ENCODE results near the gene ACTA2.

ACTA2 gene

GRCh38 chr10:88996927-88997326 is 44.4 kb upstream of the ACTA2 start:
- Histone ChIP-seq H4K8ac (ENCODE audit: low read depth, low read length) (no peak overlapping the region), H2BK5ac (ENCODE audit: low read length) (no peak overlapping the region), H3K79me1 (ENCODE audit: low read depth, low read length) (no peaks in the 10 kb centered on the region), H2BK12ac (ENCODE audit: low read length) (no peak overlapping the region), H2AK5ac (ENCODE audit: low read depth, low read length) (no peak overlapping the region), H2BK15ac (ENCODE audit: low read length) (no peak overlapping the region), H3K36me3 (replicated peaks in 1 of 2; ENCODE audit: control insufficient read depth in 2 of 2, insufficient read depth in 2 of 2, low read length in 2 of 2) (no peaks in the 10 kb centered on the region), H4K91ac (ENCODE audit: low read depth, low read length, poor library complexity) (no peak overlapping the region), H3K18ac (ENCODE audit: low read length) (no peak overlapping the region), H3K4ac (ENCODE audit: low read length) (no peak overlapping the region), H3K9me3 (replicated peaks in 1 of 2; ENCODE audit: control insufficient read depth in 2 of 2, insufficient read depth in 1 of 2, low read depth in 1 of 2, low read length in 2 of 2) (no peaks in the 10 kb centered on the region), H3K14ac (ENCODE audit: low read length) (no peak overlapping the region), H3K23ac (ENCODE audit: low read depth, low read length, poor library complexity) (no peak overlapping the region), H3K4me1 (ENCODE audit: control insufficient read depth in 2 of 2, insufficient read depth in 1 of 2, low read depth in 1 of 2, low read length in 2 of 2) (peaks cover 8 to 29% of the 10 kb centered on the region in 2 donors), H3K27me3 (ENCODE audit: control insufficient read depth in 3 of 3, insufficient read depth in 3 of 3, low read depth in 1 of 3, low read length in 3 of 3) (no peaks in the 10 kb centered on the region), H3K27ac (replicated peaks; ENCODE audit: low read length) (no peak overlapping the region), H3K9ac (ENCODE audit: low read depth, low read length, poor library complexity) (no peak overlapping the region), H2BK120ac (ENCODE audit: low read depth, low read length) (no peak overlapping the region), H3K4me3 (ENCODE audit: low read length in 2 of 2) (no peak overlapping the region), H3K4me2 (ENCODE audit: insufficient read depth, low read length, poor library complexity, severe bottlenecking) (no peak overlapping the region), H2AFZ (ENCODE audit: low read length) (no peak overlapping the region)
- DNase-seq (ENCODE audit: low spot score), result no peak
- no CpG with 5 or more reads among the region's 1 CpG for WGBS, 2 donors (ENCODE audit: extremely low coverage in 2 of 2, insufficient read length in 2 of 2, insufficient replicate concordance in 1 of 2)

GRCh38 chr10:88995156-88995876 is 42.7 kb upstream of the ACTA2 start:
- H3K14ac ChIP-seq (ENCODE audit: low read length), result no peak overlapping the region
- H4K91ac ChIP-seq (ENCODE audit: low read depth, low read length, poor library complexity), result no peak overlapping the region
- H3K9me3 ChIP-seq (replicated peaks in 1 of 2; ENCODE audit: control insufficient read depth in 2 of 2, insufficient read depth in 1 of 2, low read depth in 1 of 2, low read length in 2 of 2), result no peaks in the 10 kb centered on the region
- H2BK120ac ChIP-seq (ENCODE audit: low read depth, low read length), result no peak overlapping the region
- no peak overlapping the region for H2BK12ac ChIP-seq (ENCODE audit: low read length)
- no peak overlapping the region for H4K8ac ChIP-seq (ENCODE audit: low read depth, low read length)
- H3K4me3 ChIP-seq (ENCODE audit: low read length in 2 of 2), result no peak overlapping the region
- no peaks in the 10 kb centered on the region for H3K27me3 ChIP-seq (ENCODE audit: control insufficient read depth in 3 of 3, insufficient read depth in 3 of 3, low read depth in 1 of 3, low read length in 3 of 3)
- peaks cover 2 to 18% of the 10 kb centered on the region in 2 donors for H3K4me1 ChIP-seq (ENCODE audit: control insufficient read depth in 2 of 2, insufficient read depth in 1 of 2, low read depth in 1 of 2, low read length in 2 of 2)
- no peaks in the 10 kb centered on the region for H3K36me3 ChIP-seq (replicated peaks in 1 of 2; ENCODE audit: control insufficient read depth in 2 of 2, insufficient read depth in 2 of 2, low read length in 2 of 2)
- no peak for DNase-seq (ENCODE audit: low spot score)
- no peak overlapping the region for H2AK5ac ChIP-seq (ENCODE audit: low read depth, low read length)
- H3K23ac ChIP-seq (ENCODE audit: low read depth, low read length, poor library complexity), result no peak overlapping the region
- no peak overlapping the region for H3K27ac ChIP-seq (replicated peaks; ENCODE audit: low read length)
- no peak overlapping the region for H3K18ac ChIP-seq (ENCODE audit: low read length)
- H2BK15ac ChIP-seq (ENCODE audit: low read length), result no peak overlapping the region
- H3K79me1 ChIP-seq (ENCODE audit: low read depth, low read length), result no peaks in the 10 kb centered on the region
- H3K9ac ChIP-seq (ENCODE audit: low read depth, low read length, poor library complexity), result no peak overlapping the region
- no peak overlapping the region for H3K4ac ChIP-seq (ENCODE audit: low read length)
- H2BK5ac ChIP-seq (ENCODE audit: low read length), result no peak overlapping the region
- H3K4me2 ChIP-seq (ENCODE audit: insufficient read depth, low read length, poor library complexity, severe bottlenecking), result no peak overlapping the region
- no peak overlapping the region for H2AFZ ChIP-seq (ENCODE audit: low read length)
- no CpG with 5 or more reads among the region's 7 CpGs for WGBS, 2 donors (ENCODE audit: extremely low coverage in 2 of 2, insufficient read length in 2 of 2, insufficient replicate concordance in 1 of 2)

- no peaks in the 10 kb centered on the region for H3K9me3 ChIP-seq (replicated peaks in 1 of 2; ENCODE audit: control insufficient read depth in 2 of 2, insufficient read depth in 1 of 2, low read depth in 1 of 2, low read length in 2 of 2)
- DNase-seq (ENCODE audit: low spot score), result no peak
- H3K4me2 ChIP-seq (ENCODE audit: insufficient read depth, low read length, poor library complexity, severe bottlenecking), result no peak overlapping the region
- H2AK5ac ChIP-seq (ENCODE audit: low read depth, low read length), result no peak overlapping the region
- peaks cover 2 to 18% of the 10 kb centered on the region in 2 donors for H3K4me1 ChIP-seq (ENCODE audit: control insufficient read depth in 2 of 2, insufficient read depth in 1 of 2, low read depth in 1 of 2, low read length in 2 of 2)
- H3K27me3 ChIP-seq (ENCODE audit: control insufficient read depth in 3 of 3, insufficient read depth in 3 of 3, low read depth in 1 of 3, low read length in 3 of 3), result no peaks in the 10 kb centered on the region
- H3K27ac ChIP-seq (replicated peaks; ENCODE audit: low read length), result no peak overlapping the region
- no peaks in the 10 kb centered on the region for H3K79me1 ChIP-seq (ENCODE audit: low read depth, low read length)
- no peak overlapping the region for H3K4ac ChIP-seq (ENCODE audit: low read length)
- H2BK12ac ChIP-seq (ENCODE audit: low read length), result no peak overlapping the region
- no CpG with 5 or more reads among the region's 1 CpG for WGBS, 2 donors (ENCODE audit: extremely low coverage in 2 of 2, insufficient read length in 2 of 2, insufficient replicate concordance in 1 of 2)
- no peaks in the 10 kb centered on the region for H3K36me3 ChIP-seq (replicated peaks in 1 of 2; ENCODE audit: control insufficient read depth in 2 of 2, insufficient read depth in 2 of 2, low read length in 2 of 2)
- H4K8ac ChIP-seq (ENCODE audit: low read depth, low read length), result no peak overlapping the region
- H3K23ac ChIP-seq (ENCODE audit: low read depth, low read length, poor library complexity), result no peak overlapping the region
- no peak overlapping the region for H2BK15ac ChIP-seq (ENCODE audit: low read length)
- no peak overlapping the region for H3K14ac ChIP-seq (ENCODE audit: low read length)
- H2BK5ac ChIP-seq (ENCODE audit: low read length), result no peak overlapping the region
- no peak overlapping the region for H3K4me3 ChIP-seq (ENCODE audit: low read length in 2 of 2)
- H3K18ac ChIP-seq (ENCODE audit: low read length), result no peak overlapping the region
- peak overlapping the region; percentile 12 for H2AFZ ChIP-seq (ENCODE audit: low read length)
- H2BK120ac ChIP-seq (ENCODE audit: low read depth, low read length), result no peak overlapping the region
- no peak overlapping the region for H3K9ac ChIP-seq (ENCODE audit: low read depth, low read length, poor library complexity)
- H4K91ac ChIP-seq (ENCODE audit: low read depth, low read length, poor library complexity), result no peak overlapping the region
Measured at GRCh38 chr10:88994019-88994418, 41.4 kb upstream of the ACTA2 start.

- Histone ChIP-seq H3K4me1 (ENCODE audit: control insufficient read depth in 2 of 2, insufficient read depth in 1 of 2, low read depth in 1 of 2, low read length in 2 of 2) (peaks cover 2 to 18% of the 10 kb centered on the region in 2 donors), H3K9me3 (replicated peaks in 1 of 2; ENCODE audit: control insufficient read depth in 2 of 2, insufficient read depth in 1 of 2, low read depth in 1 of 2, low read length in 2 of 2) (no peaks in the 10 kb centered on the region), H3K4me3 (ENCODE audit: low read length in 2 of 2) (peak overlapping the region in 1 of 2 donors; percentile 23)
Measured at GRCh38 chr10:88992921-88993524, 40.5 kb upstream of the ACTA2 start.

More at GRCh38 chr10:88992921-88993524, 40.5 kb upstream of the ACTA2 start:
- Histone ChIP-seq H3K14ac (ENCODE audit: low read length) (no peak overlapping the region), H3K36me3 (replicated peaks in 1 of 2; ENCODE audit: control insufficient read depth in 2 of 2, insufficient read depth in 2 of 2, low read length in 2 of 2) (no peaks in the 10 kb centered on the region), H3K4me2 (ENCODE audit: insufficient read depth, low read length, poor library complexity, severe bottlenecking) (no peak overlapping the region), H3K18ac (ENCODE audit: low read length) (no peak overlapping the region), H3K23ac (ENCODE audit: low read depth, low read length, poor library complexity) (no peak overlapping the region), H3K79me1 (ENCODE audit: low read depth, low read length) (no peaks in the 10 kb centered on the region), H2BK15ac (ENCODE audit: low read length) (no peak overlapping the region), H2AFZ (ENCODE audit: low read length) (peak overlapping the region; percentile 57), H2BK5ac (ENCODE audit: low read length) (no peak overlapping the region), H4K8ac (ENCODE audit: low read depth, low read length) (no peak overlapping the region), H2AK5ac (ENCODE audit: low read depth, low read length) (no peak overlapping the region), H3K9ac (ENCODE audit: low read depth, low read length, poor library complexity) (no peak overlapping the region), H4K91ac (ENCODE audit: low read depth, low read length, poor library complexity) (no peak overlapping the region), H2BK12ac (ENCODE audit: low read length) (no peak overlapping the region), H3K27me3 (ENCODE audit: control insufficient read depth in 3 of 3, insufficient read depth in 3 of 3, low read depth in 1 of 3, low read length in 3 of 3) (no peaks in the 10 kb centered on the region), H3K27ac (replicated peaks; ENCODE audit: low read length) (no peak overlapping the region), H3K4ac (ENCODE audit: low read length) (no peak overlapping the region), H2BK120ac (ENCODE audit: low read depth, low read length) (no peak overlapping the region)
- DNase-seq (ENCODE audit: low spot score), result no peak
- no CpG with 5 or more reads among the region's 3 CpGs for WGBS, 2 donors (ENCODE audit: extremely low coverage in 2 of 2, insufficient read length in 2 of 2, insufficient replicate concordance in 1 of 2)

All from neuronal stem cell (in vitro differentiated cells).